KMS-11 (cell line): ENCODE results near the gene TMEM163.

ENCODE experiments used
- H2AFZ ChIP-seq: fragments of 200-600 bp; sonication (generic); 2 replicates; pipeline ENCODE4 v1.6.1; 2016; ENCODE audit warnings: antibody characterized with exemption, mixed run types, low read depth
- H3K27ac ChIP-seq: fragments of 200-600 bp; sonication (generic); 2 replicates; pipeline ENCODE4 v1.6.1; 2016; ENCODE audit warnings: mild to moderate bottlenecking, mixed run types
- H3K27me3 ChIP-seq: fragments of 200-600 bp; sonication (generic); 2 replicates; pipeline ENCODE4 v1.6.1; 2017; ENCODE audit warnings: mild to moderate bottlenecking, low read depth, mixed run types, moderate library complexity; ENCODE audit not compliant: insufficient read depth
- H3K36me3 ChIP-seq: fragments of 200-600 bp; sonication (generic); 2 replicates; pipeline ENCODE4 v1.6.1; 2017; ENCODE audit warnings: mild to moderate bottlenecking, mixed run types; ENCODE audit not compliant: insufficient read depth
- H3K4me1 ChIP-seq: fragments of 200-600 bp; sonication (generic); 2 replicates; pipeline ENCODE4 v1.6.1; 2016; ENCODE audit warnings: mild to moderate bottlenecking, low read depth, mixed run types; ENCODE audit not compliant: poor library complexity, severe bottlenecking
- H3K4me2 ChIP-seq: fragments of 200-600 bp; sonication (generic); 2 replicates; pipeline ENCODE4 v1.7.0; 2016; ENCODE audit warnings: mild to moderate bottlenecking, mixed run types
- H3K4me3 ChIP-seq: fragments of 200-600 bp; sonication (generic); IDR thresholded peaks from 2 replicates; pipeline ENCODE4 v1.6.1; 2017; ENCODE audit warnings: low read depth, low read length, mixed read lengths; ENCODE audit not compliant: insufficient read depth
- H3K79me2 ChIP-seq: fragments of 200-600 bp; sonication (generic); 2 replicates; pipeline ENCODE4 v1.6.1; 2016; ENCODE audit warnings: low read depth, mixed run types; ENCODE audit not compliant: insufficient read depth
- H3K9ac ChIP-seq: fragments of 200-600 bp; sonication (generic); 2 replicates; pipeline ENCODE4 v1.6.1; 2016; ENCODE audit warnings: mild to moderate bottlenecking, mixed run types
- H4K20me1 ChIP-seq: fragments of 200-600 bp; sonication (generic); 2 replicates; pipeline ENCODE4 v1.6.1; 2016; ENCODE audit warnings: mild to moderate bottlenecking, mixed run types; ENCODE audit not compliant: insufficient read depth
- CTCF ChIP-seq: fragments of 200-600 bp; sonication (generic); conservative IDR thresholded peaks from 2 replicates; pipeline ENCODE4 v1.6.1; 2017; ENCODE audit warnings: low read depth, mild to moderate bottlenecking, antibody characterized with exemption, low read length, moderate library complexity, mixed read lengths

Gene TMEM163

GRCh38 chr2:134429886-134430285 lies 288.9 kb downstream of the TMEM163 start:
- Histone ChIP-seq H3K4me3 (no peak overlapping the region), H3K4me1 (no peaks in the 10 kb centered on the region), H3K36me3 (no peaks in the 10 kb centered on the region), H3K27ac (no peak overlapping the region), H3K79me2 (no peaks in the 10 kb centered on the region), H4K20me1 (no peaks in the 10 kb centered on the region), H2AFZ (no peak overlapping the region), H3K9ac (no peak overlapping the region), H3K27me3 (no peaks in the 10 kb centered on the region), H3K4me2 (no peak overlapping the region)
- TF ChIP-seq CTCF, result no peak

GRCh38 chr2:134426721-134427120 lies 292.1 kb downstream of the TMEM163 start:
- Histone ChIP-seq H3K4me1 (no peaks in the 10 kb centered on the region), H3K4me2 (no peak overlapping the region), H3K4me3 (no peak overlapping the region), H3K36me3 (no peaks in the 10 kb centered on the region), H3K27ac (no peak overlapping the region), H2AFZ (no peak overlapping the region), H3K27me3 (no peaks in the 10 kb centered on the region), H3K9ac (no peak overlapping the region), H4K20me1 (no peaks in the 10 kb centered on the region), H3K79me2 (no peaks in the 10 kb centered on the region)
- TF ChIP-seq CTCF, result no peak

GRCh38 chr2:134425724-134426496 lies 292.9 kb downstream of the TMEM163 start:
- H3K27ac ChIP-seq, result no peak overlapping the region
- no peaks in the 10 kb centered on the region for H3K79me2 ChIP-seq
- no peak overlapping the region for H2AFZ ChIP-seq
- H3K9ac ChIP-seq, result no peak overlapping the region
- no peak for TF ChIP-seq CTCF
- H3K4me3 ChIP-seq, result no peak overlapping the region
- no peaks in the 10 kb centered on the region for H3K4me1 ChIP-seq
- H3K36me3 ChIP-seq, result no peaks in the 10 kb centered on the region
- no peak overlapping the region for H3K4me2 ChIP-seq
- no peaks in the 10 kb centered on the region for H4K20me1 ChIP-seq
- no peaks in the 10 kb centered on the region for H3K27me3 ChIP-seq

- Histone ChIP-seq H3K4me1 (no peaks in the 10 kb centered on the region), H3K27ac (no peak overlapping the region), H3K4me3 (no peak overlapping the region), H3K79me2 (no peaks in the 10 kb centered on the region), H3K9ac (no peak overlapping the region), H3K4me2 (no peak overlapping the region), H3K27me3 (no peaks in the 10 kb centered on the region), H4K20me1 (no peaks in the 10 kb centered on the region), H3K36me3 (no peaks in the 10 kb centered on the region), H2AFZ (no peak overlapping the region)
- no peak for TF ChIP-seq CTCF
Observed at GRCh38 chr2:134421556-134422328, 297.1 kb downstream of the TMEM163 start.
